Activated B cell treated with CpG ODN at 0.5 μM for 24 hours (primary cell): ENCODE measurements around the gene LZTR1. TPM values are rescaled to one million over a fixed set of nuclear protein-coding genes. Genes with fewer than 3 reads are reported as not detected.

ENCODE experiments used
- ATAC-seq: fragments of 200-7000 bp; cut with Tn5 transposase; one replicate; pipeline ENCODE4 v1.10.0; 2021; ENCODE audit warnings: low read depth, mild to moderate bottlenecking, moderate library complexity
- CTCF ChIA-PET: fragments of 350-600 bp; sonication (Branson Sonifier 250); formaldehyde crosslinking; loops from one replicate; lab custom pipeline; 2021; ENCODE audit warnings: antibody characterized with exemption; lab: Charles Lee
- POLR2A ChIA-PET: fragments of 350-600 bp; sonication (Branson Sonifier 250); formaldehyde crosslinking; loops from one replicate; lab custom pipeline; 2021; ENCODE audit warnings: antibody characterized with exemption; lab: Charles Lee
- DNase-seq: peaks from one replicate; pipeline ENCODE4 v3.0.0; 2022
- H3K27ac Mint-ChIP-seq: one replicate; pipeline ENCODE4 v1.8.0; 2020; ENCODE audit warnings: mixed read lengths
- H3K27me3 Mint-ChIP-seq: one replicate; pipeline ENCODE4 v1.8.0; 2021; ENCODE audit warnings: mixed read lengths
- H3K36me3 Mint-ChIP-seq: one replicate; pipeline ENCODE4 v1.8.0; 2021; ENCODE audit warnings: low read depth, mixed read lengths
- H3K4me1 Mint-ChIP-seq: one replicate; pipeline ENCODE4 v1.8.0; 2021; ENCODE audit warnings: mixed read lengths
- H3K4me3 Mint-ChIP-seq: one replicate; pipeline ENCODE4 v1.8.0; 2020; ENCODE audit warnings: mild to moderate bottlenecking, mixed read lengths
- H3K9me3 Mint-ChIP-seq: one replicate; pipeline ENCODE4 v1.8.0; 2020; ENCODE audit warnings: mixed read lengths
- intact Hi-C: fragments of 100-400 bp; cut with micrococcal nuclease; formaldehyde crosslinking; loops from one replicate; pipeline ENCODE4 v1.15.1; 2024
- total RNA-seq: library from RNA; stranded (reverse); gene quantifications from 2 replicates; pipeline ENCODE4 v1.2.3, GENCODE V29; 2022
- TF ChIP-seq, protein P1 (sequence below): fragments of 200-600 bp; IDR thresholded peaks from one replicate; pipeline ENCODE4 v1.8.0; 2022; ENCODE audit warnings: antibody characterized with exemption, mild to moderate bottlenecking

The LZTR1 gene
- total RNA-seq, 1 donor from 2014 or later = 89.3 TPM

DNA sequence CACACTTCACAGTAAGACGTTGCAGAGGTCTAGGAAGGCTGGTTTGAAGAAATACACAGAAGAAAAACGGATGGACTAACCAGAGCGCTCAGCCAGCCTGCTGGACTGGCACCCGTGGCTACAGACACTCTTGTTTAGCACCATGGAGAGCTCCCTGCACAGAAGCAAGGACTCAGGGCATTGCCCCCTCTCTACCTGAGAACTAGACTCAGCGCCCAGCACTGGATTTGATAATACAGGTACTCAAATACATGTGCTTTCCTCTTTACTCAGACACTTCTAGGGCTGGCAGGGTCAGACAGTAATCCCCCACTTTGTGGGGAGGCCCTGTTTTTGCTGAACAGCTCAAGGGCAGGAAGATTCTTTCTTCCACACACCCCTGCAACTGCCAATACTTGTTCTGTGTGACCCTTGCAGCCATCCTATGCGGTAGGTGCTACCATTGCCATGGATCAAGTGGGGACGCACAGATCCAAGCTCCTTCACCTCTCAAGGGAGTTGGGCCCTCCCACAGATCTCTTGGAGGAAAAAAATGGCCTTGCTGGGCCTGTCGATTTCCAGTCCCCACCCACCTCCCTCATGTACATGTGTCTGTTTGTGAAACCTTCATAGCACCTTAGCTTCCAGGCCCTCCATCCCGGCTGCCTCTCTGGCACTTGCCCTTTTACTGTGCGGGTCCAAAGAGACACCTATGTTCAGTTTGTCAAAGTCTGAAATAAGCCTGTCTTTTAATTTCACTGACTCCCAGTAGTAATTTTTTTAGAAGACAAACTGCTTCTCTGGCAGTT, 27.7 kb downstream of the LZTR1 start:
- H3K27ac Mint-ChIP-seq = no peak overlapping the region
- ATAC-seq = no peak
- TF ChIP-seq, protein P1, sequence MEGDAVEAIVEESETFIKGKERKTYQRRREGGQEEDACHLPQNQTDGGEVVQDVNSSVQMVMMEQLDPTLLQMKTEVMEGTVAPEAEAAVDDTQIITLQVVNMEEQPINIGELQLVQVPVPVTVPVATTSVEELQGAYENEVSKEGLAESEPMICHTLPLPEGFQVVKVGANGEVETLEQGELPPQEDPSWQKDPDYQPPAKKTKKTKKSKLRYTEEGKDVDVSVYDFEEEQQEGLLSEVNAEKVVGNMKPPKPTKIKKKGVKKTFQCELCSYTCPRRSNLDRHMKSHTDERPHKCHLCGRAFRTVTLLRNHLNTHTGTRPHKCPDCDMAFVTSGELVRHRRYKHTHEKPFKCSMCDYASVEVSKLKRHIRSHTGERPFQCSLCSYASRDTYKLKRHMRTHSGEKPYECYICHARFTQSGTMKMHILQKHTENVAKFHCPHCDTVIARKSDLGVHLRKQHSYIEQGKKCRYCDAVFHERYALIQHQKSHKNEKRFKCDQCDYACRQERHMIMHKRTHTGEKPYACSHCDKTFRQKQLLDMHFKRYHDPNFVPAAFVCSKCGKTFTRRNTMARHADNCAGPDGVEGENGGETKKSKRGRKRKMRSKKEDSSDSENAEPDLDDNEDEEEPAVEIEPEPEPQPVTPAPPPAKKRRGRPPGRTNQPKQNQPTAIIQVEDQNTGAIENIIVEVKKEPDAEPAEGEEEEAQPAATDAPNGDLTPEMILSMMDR = no peak
- CTCF ChIA-PET = no interaction called here
- intact Hi-C loops = loop anchor here (5.0 kb wide), 1 partner anchor 308 kb away; no protein-coding TSS in a partner anchor
- POLR2A ChIA-PET = no interaction called here
- H3K36me3 Mint-ChIP-seq = no peaks in the 10 kb centered on the region
- H3K27me3 Mint-ChIP-seq = no peaks in the 10 kb centered on the region
- DNase-seq = no peak
- H3K4me3 Mint-ChIP-seq = no peak overlapping the region
- H3K4me1 Mint-ChIP-seq = peaks cover 16% of the 10 kb centered on the region
- no peaks in the 10 kb centered on the region for H3K9me3 Mint-ChIP-seq

DNA sequence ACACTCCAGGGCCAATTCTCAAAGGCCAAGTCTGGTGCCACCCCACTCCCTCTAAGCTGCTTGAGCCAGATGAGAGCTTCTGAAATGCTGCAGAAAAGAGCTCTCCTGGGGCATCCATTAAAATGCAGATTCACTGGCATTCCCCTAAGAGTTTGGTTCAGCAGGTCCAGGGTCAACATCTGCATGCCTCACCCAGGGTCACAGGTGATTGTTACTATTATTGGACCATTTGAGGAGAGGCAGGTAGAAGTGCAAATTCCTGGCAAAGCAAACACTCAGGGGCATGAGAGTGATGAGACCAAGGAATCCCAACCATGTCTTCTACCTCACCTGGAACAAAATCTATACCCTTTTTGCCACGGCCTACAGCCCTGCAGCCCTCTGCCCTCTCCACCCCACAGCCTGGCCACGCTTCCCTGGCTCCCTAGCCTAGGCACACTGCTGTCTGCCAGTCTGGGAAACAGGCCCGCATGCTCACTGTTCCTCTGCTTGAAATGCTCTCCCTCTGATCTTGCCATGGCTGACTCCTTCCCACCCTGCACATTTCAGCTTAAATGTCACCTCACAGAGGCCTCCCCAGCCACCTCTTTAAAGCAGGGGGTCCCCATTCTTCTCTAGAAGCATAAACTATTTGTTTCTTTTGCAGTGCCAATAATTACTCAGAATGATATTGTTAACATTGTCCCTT, 28.5 kb downstream of the LZTR1 start:
- CTCF ChIA-PET = no interaction called here
- TF ChIP-seq, protein P1 = no peak
- no peak overlapping the region for H3K27ac Mint-ChIP-seq
- H3K9me3 Mint-ChIP-seq = no peaks in the 10 kb centered on the region
- intact Hi-C loops = loop anchor here (5.0 kb wide), 1 partner anchor 308 kb away; no protein-coding TSS in a partner anchor
- no peak for ATAC-seq
- POLR2A ChIA-PET = no interaction called here
- no peak overlapping the region for H3K4me3 Mint-ChIP-seq
- no peaks in the 10 kb centered on the region for H3K27me3 Mint-ChIP-seq
- H3K36me3 Mint-ChIP-seq = no peaks in the 10 kb centered on the region
- no peak for DNase-seq
- H3K4me1 Mint-ChIP-seq = peaks cover 24% of the 10 kb centered on the region

DNA sequence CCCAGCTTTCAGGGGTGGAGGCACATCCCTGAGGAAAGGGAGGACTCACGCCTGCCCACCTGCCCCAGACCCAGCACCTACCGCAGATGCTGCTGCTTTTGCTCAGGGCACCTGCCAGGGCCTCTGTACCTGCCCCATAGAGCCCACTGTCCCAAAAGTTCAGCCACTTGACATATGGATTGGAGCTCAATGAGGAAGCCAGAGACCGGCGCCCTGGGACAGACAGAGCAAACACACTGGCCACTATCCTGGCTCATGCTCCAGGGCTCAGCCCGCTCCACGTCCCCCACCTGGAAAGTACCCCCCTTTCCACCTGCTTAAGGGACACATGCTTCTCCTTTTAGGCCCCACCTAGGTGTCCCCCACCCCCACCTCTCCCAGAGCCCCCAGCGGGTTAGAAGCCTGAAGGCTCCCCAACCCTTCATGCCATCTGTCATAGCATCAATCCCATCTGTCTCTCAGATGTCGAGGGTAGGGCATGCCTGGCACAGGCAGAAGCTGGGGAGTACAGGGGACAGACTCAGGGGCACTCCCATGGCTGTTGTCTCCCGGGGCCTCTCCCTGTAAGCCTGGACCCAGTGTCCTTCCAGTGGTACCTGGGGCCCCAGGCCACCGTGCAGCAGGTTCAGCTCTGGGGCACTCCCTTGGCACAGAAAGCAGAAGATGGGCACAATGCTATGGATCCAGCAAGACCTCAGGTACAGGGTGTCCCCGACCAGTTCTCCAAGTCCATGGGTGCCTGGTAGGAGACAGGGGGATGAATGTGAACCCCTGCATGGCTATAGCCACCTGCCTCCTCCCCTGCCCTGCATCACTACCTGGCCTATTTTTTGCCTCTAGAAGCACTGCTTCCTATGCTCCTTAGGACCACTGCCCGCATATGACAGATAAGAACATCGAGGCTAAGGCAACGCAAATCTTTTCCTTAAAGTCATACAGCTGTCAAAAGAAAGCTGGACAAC, 30.6 kb downstream of the LZTR1 start:
- intact Hi-C loops = loop anchor here (5.0 kb wide), 1 partner anchor 310 kb away; no protein-coding TSS in a partner anchor
- peak overlapping the region; percentile 92 for H3K27ac Mint-ChIP-seq
- H3K36me3 Mint-ChIP-seq = no peaks in the 10 kb centered on the region
- POLR2A ChIA-PET = interaction anchor here (4.6 kb wide), 1 partner anchor 10 kb away, joined by 37 read pairs; the partner anchor contains the start of gene THAP7
- DNase-seq (no peak), ATAC-seq (no peak)
- no peaks in the 10 kb centered on the region for H3K27me3 Mint-ChIP-seq
- CTCF ChIA-PET = no interaction called here
- TF ChIP-seq, protein P1 = no peak
- H3K9me3 Mint-ChIP-seq = no peaks in the 10 kb centered on the region
- peaks cover 27% of the 10 kb centered on the region for H3K4me1 Mint-ChIP-seq
- H3K4me3 Mint-ChIP-seq = no peak overlapping the region

DNA sequence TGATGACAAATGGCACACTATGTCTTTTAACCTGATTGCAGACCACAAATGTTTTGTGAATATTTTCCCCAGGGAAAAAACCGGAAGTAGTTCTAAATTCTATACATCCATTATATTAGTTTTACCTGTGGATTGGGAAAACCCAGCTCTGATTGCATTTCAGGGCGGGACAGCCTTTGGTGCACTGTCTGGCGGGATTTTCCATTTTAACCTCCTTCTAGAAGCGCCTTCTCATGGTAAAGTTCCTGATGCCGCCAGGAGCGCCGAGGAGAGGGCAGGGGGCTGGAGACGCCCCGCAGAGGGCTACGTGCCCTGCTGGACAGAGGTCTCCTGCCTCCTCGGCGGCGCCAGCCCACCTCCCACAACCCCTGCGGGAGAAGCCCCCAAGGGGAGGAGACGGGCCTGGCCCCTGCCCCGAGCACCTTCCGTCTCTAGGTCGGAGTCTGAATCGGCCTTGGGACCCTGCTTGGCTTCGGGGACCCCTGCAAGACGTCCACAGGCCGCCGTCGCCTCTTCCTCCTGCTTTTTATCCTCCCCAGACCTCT, 31.6 kb downstream of the LZTR1 start:
- Mint-ChIP-seq H3K27me3 (no peaks in the 10 kb centered on the region), H3K9me3 (no peaks in the 10 kb centered on the region), H3K36me3 (no peaks in the 10 kb centered on the region), H3K4me1 (peaks cover 27% of the 10 kb centered on the region), H3K27ac (peak overlapping the region; percentile 92), H3K4me3 (peak overlapping the region; percentile 93)
- ATAC-seq = no peak
- CTCF ChIA-PET = no interaction called here
- POLR2A ChIA-PET = interaction anchor here (4.6 kb wide), 1 partner anchor 11 kb away, joined by 37 read pairs; the partner anchor contains the start of gene THAP7
- intact Hi-C loops = loop anchor here (1.0 to 5.0 kb wide), 2 partner anchors 11 to 311 kb away; partner anchors contain the start of gene THAP7
- TF ChIP-seq, protein P1 = no peak
- DNase-seq = no peak
